H1 (cell line): ENCODE data around the gene SEC14L3.

Source experiments
- ATF3 ChIP-seq: IDR thresholded peaks from 2 replicates; pipeline ENCODE4 v1.6.1; 2011; ENCODE audit warnings: low read depth, mild to moderate bottlenecking, low read length; ENCODE audit not compliant: insufficient read depth
- CREB1 ChIP-seq: IDR thresholded peaks from 2 replicates; pipeline ENCODE4 v1.6.1; 2012; ENCODE audit warnings: inconsistent platforms
- EZH2 ChIP-seq: fragments of 200-600 bp; sonication (generic); IDR thresholded peaks from 2 replicates; pipeline ENCODE4 v1.7.1; 2012; ENCODE audit warnings: low read depth, mild to moderate bottlenecking, moderate library complexity, low read length, inconsistent platforms; ENCODE audit not compliant: severe bottlenecking
- NRF1 ChIP-seq: IDR thresholded peaks from 2 replicates; pipeline ENCODE4 v1.6.1; 2011; ENCODE audit warnings: mild to moderate bottlenecking, low read depth, low read length, improper control_type of control experiment
- RAD21 ChIP-seq, 2 experiments: IDR thresholded peaks in 1 of 2; conservative IDR thresholded peaks in 1 of 2; 2 replicates each; pipeline ENCODE4 v1.6.1; 2011; ENCODE audit warnings: low read depth in 2 of 2, low read length in 2 of 2, improper control_type of control experiment in 1 of 2, inconsistent platforms in 1 of 2, mild to moderate bottlenecking in 1 of 2, moderate library complexity in 1 of 2
- YY1 ChIP-seq: IDR thresholded peaks from 2 replicates; pipeline ENCODE4 v1.6.1; 2011; ENCODE audit warnings: low read depth, mild to moderate bottlenecking, low read length

- TF ChIP-seq ATF3: no peak
- no peak for TF ChIP-seq CREB1
- TF ChIP-seq YY1: no peak
- TF ChIP-seq RAD21 (IDR thresholded peaks at IDR 0.05 in 1 of 2, conservative IDR thresholded peaks at IDR 0.05 in 1 of 2; ENCODE audit: low read depth in 2 of 2, low read length in 2 of 2): no peak
- no peak for TF ChIP-seq NRF1
- TF ChIP-seq EZH2: no peak
Measured at GRCh38 chr22:30432520-30432919, 39.3 kb downstream of the SEC14L3 start.
